Measurements from ENCODE around the gene LDB3.

GRCh38 chr10:86779220-86780017 lies 111.1 kb downstream of the LDB3 start:
- no peak for TF ChIP-seq SP1 (IDR thresholded peaks at IDR 0.05)
- no peak for TF ChIP-seq ELF4 (IDR thresholded peaks at IDR 0.05)
- no peak for TF ChIP-seq FOXK2 (IDR thresholded peaks at IDR 0.05)
- no peak for TF ChIP-seq FOXA1 (IDR thresholded peaks at IDR 0.05)
- no peak for TF ChIP-seq LEF1 (IDR thresholded peaks at IDR 0.05; ENCODE audit: borderline replicate concordance)
- no peak for TF ChIP-seq PKNOX1 (IDR thresholded peaks at IDR 0.05)

Data from HEK293T (cell line).